ENCODE data around the gene FOXD1. TPM values are rescaled to one million over a fixed set of nuclear protein-coding genes. Genes with fewer than 3 reads are reported as not detected.

Gene FOXD1
- total RNA-seq, 1 donor from 2014 or later: 0.98 TPM

Other genes starting within 250 kb of the FOXD1 start
- 215 TPM for gene BTF3, start 49.7 kb upstream of the FOXD1 start, total RNA-seq
- 39.6 TPM for gene ANKRA2, start 116.9 kb upstream of the FOXD1 start, total RNA-seq
- 19.2 TPM for gene UTP15, start 117.0 kb upstream of the FOXD1 start, total RNA-seq
- gene ARHGEF28, start 177.4 kb upstream of the FOXD1 start, total RNA-seq: 5.7 TPM

Data from temporal lobe (tissue), 1 donor.